Stimulated activated CD4-positive, alpha-beta T cell treated with anti-CD3 and anti-CD28 coated beads, Interleukin-1b, Interleukin-23, amount 100 ng/mL, for 4 hours (primary cell): ENCODE results near the gene TMCC3.

Source experiments
- DNase-seq, 2 donors: peaks; one replicate each; pipeline ENCODE4 v3.0.0-alpha.2; 2020; ENCODE audit warnings: low read depth in 2 of 2

Gene TMCC3

DNA sequence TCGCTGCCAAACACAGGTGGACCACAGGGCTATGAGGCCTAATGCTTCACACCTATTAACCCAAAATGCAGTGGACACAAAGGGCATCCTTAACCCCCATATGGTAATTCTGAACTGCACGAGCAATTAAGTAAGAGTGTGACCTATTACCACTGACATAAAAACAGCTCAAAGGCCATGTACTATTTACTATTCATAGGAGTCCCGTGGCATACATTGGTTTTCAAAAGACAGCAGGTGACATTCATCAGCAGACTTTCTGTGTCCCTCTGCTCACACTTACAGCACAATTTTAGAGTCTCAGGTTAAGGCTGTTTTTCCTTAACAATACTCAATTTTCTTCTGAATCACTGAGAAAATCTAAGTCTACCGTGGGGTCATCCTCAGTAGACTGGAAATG is 23.1 kb upstream of the TMCC3 start:
- no peak for DNase-seq

DNA sequence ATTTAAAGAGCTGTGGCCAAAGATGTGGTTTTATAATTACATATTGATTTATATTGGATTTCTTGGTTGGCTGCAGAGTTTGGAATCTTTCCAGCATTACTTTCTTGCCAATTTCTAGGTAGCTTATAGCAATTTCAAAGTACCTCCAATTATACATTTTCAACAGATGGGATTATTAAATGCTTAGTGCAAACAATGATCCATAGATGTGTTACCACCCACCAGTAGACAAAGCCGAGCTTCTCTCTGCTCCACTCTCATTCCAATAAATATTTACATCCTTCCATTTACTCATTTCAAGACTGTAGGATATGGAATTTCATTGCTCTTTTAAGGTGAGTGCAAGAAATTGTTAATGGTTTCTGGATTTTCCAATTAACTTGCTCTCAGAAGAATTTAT is 21.6 kb upstream of the TMCC3 start:
- DNase-seq, result no peak

DNA sequence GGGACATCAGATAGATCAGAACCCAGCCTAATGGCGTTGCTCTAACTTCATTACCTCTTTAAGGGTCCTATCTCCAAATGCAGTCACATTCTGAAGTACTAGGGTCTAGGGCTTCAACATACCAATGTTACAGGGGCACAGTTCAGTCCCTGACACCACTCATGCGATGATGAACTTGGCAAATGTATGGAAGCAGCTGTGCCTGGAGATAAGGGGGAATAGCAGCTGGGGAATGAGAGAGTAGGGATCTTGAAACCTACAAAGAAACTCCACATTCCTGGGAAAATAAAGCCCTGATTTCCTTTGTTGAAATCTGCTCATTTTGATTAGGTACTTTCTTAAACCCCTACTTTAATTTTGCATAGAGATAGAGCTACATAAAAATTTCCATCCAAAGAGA is 20.5 kb upstream of the TMCC3 start:
- no peak for DNase-seq

DNA sequence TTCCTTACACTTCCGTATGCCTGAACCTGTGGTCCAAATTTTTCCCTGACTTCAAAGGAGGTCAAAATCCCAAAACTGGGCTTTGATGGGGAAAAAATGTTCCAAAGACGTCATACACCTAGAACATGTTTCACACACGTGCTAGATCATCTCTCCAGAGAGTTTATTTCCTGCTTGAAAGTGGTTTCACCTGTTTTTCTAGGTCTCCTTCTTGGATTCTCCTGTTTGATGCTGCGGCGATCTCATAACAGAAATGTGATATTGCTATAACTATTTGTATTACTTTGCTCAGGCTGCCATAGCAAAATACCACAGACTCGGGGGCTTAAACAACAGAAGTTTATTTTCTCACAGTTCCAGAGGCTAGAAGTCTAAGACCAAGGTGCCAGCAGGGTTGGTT is 19.7 kb upstream of the TMCC3 start:
- no peak for DNase-seq

DNA sequence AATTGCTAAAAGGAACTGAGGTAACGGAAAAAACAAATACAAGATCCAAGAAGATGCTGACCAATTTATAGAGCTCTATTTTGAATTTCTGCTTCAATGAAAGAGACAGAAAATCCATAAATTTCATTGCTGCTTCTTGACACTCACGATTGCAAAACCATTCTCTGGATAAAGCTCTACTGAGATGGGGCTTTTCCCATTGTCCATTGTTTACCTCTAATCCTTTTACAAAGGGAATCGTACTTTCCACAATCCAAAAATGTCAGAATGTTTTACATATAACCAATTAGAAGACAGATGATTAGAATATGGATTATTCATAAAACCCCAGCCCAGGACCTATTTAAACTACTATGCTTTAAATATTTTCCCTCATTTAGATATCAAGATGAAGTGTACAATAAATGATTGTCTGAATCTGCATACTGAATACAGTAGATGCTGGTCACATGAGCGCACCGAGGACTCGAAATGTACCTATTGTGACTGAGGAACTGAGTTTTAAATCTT is 16.7 kb upstream of the TMCC3 start:
- DNase-seq, result no peak

DNA sequence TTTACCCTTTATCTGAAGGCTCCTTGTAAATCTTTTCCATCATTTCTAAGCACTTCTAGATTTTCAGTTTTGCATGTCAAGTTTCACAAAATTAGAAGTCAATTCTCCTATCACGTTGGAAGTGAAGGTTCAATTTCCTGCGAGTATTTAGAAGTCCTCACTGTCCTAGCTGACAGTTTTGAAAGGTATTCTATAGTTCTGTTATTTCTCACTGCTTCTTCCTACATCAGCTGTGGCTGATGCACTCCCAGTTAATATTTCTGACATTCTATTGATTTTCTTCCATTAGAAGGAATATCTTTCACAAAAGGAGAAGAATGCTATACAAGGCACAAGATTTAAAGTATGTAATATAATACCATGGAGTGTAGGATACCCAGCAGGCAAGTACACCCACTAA is 15.8 kb upstream of the TMCC3 start:
- no peak for DNase-seq

DNA sequence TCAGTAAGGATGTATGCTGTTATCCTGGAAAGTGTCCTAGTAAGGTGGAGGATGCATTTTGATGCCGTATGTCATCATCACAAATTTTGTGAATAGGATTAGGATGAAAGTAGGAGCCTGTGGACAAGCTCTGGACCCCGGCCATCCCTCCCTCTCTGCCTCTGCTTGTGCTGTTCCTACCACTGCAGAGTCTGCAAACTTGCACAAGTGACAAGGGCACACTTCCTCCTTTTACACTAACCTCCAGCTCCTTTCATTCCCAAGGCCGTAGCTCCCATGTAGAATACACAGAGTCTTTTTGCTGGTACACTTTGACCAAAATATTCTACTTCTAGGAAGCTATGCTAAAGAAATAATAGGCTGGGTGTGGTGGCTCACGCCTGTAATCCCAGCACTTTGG is 13.3 kb upstream of the TMCC3 start:
- no peak for DNase-seq

DNA sequence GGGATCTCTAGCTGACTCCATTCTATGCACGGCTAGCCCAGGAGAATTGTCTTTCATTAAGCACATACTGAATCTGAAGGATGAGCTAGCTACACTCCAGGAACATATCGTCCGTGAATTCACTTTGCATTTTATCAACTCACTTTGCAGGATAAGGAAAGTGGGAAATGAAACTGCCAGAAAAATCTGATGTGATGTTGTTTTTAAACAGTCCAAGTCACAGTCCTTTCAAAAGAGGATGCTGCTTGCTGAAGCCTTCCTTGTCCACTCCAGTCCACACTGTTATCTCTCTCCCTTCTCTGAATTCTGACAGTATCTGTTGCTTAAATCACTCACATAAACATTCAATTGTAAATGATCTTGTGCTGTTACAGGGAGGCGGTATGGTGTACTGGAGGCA is 12.7 kb upstream of the TMCC3 start:
- no peak for DNase-seq

DNA sequence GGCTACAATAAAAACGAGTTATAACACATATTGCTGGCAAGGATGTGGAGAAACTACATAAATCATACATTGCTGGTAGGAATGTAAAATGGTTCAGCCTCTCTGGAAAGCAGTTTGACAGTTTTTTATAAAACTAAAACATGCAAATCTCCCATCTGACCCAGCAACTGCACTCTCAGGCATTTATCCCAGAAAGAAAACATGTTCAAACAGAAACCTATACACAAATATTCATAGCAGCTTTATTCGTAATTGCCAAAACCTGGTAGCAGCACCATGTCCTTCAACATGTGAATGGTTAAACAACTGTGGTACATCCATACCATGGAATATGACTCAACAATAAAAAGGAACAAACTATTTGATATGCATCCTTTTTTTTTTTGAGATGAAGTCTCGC is 10.1 kb upstream of the TMCC3 start:
- DNase-seq, result no peak

DNA sequence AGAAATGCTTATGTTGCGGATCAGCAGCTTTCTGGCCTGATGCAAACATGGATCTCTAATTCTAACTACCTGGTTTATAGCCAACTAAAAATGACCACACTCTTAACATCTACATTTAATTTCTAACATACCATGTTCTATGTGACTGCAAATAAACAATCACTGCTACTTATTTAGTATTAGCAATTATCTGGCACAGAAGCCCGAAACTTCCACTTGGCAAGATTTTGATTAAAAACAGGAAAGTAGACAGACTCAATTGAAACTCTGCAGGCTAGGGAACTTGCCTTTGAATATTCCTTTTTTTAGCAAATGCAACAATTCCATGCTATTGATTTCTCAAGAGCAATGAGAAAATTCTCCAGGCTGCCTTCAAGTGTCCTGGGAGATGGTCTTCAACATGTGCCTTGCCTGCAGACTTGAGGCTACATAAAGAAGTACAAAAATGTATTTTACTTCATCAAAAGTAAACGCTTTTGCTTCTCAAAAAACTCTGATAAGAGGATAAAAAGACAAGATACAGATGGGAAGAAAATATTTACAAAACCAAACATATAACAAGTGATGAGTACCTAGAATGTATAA is 9.1 kb upstream of the TMCC3 start:
- DNase-seq, result no peak

DNA sequence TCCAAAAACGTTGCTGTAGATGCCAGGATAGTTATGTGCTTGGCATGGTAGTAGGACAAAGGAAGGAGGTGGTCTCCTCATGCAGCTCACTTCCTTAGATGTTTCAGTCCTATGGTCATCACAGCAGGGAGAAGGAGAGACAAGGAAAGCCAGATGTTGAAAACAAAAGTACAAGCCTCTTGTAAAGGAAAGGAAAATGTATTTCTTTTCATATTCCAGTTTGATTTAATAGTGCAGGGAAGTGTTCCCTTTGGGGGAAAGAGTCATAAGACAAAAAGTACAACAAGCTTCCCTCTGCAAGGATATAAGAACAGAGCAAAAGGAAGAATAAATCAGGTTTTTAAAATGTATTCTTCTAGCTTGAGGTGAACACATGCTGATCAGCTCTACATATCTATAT is 8.6 kb upstream of the TMCC3 start:
- no peak for DNase-seq

DNA sequence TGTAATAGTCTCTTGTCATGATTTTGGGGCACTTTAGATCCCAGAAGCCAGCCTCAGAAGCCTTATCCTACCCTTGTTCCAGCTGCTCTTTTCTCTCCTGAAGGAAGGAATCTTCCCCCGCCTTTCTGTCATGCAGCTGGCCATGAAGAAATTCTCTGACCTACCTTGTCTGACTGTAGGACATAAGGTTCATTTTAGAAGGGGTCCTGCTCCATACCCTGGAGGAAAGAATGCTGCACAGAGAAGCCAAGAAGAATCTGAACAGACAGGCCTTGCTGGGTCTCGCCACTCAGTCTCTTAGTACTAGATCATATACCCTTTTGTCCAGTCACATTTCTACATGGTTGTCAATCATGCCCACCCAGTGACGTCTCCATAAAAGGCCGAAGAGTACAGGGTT is 6.2 kb upstream of the TMCC3 start:
- DNase-seq, result no peak

DNA sequence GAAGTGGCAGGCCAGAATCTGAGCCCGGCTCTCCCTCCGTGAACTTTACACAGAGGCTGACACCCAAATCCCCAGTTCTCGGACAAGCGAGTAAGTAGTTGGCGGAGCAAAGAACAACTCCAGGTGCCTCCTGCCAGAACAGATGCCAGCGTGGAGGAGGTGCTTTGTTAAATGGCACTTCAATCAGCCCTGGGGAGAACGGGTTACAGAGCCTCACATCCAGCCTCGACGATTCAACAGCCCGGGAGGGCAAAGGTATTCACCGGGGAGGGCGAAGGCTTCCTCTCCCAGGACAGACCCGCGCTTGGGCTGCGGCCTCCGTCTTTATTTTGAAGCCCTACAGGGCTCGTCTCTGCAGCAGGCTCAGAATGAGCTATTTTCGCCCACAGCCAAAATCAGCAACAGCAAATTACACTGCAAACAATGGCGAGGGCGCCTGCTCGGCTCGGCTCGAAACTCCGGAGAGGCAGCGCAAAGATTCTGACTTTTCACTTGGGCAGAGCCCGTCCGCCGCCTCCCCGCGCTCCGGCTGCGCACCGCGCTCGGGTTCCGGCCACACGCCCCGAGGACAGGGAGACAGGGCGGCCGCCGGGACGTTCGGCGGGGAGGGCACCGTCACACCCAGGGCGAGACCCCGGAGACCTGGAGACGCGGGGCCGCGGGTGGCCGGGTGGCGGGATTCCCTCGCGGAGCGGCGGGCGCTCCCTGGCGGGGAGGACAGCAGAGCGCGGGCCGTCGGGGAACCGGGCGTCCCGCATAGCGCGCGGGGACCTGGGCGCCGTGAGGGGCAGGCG is 811 bp downstream of the TMCC3 start:
- DNase-seq, result peak in 1 of 2 donors; percentile 32

DNA sequence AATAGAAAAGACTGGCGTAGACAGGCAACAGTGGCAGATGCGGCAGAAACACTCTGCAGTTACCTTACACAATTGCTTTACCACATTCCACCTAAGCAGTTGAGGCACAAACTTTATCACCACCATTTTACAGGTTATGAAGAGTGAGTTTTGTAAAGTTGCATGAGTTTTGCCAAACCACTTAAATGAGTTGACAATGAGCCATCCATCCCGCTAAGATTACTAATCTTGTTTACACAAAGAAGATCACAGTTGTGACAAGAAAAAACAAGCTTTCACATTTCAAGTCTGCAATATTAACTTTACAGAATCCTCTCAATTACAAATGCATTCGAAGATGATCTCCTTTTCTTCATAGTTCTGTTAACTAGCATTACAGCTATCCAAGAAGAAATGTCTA is 1.8 kb downstream of the TMCC3 start:
- DNase-seq, result no peak

DNA sequence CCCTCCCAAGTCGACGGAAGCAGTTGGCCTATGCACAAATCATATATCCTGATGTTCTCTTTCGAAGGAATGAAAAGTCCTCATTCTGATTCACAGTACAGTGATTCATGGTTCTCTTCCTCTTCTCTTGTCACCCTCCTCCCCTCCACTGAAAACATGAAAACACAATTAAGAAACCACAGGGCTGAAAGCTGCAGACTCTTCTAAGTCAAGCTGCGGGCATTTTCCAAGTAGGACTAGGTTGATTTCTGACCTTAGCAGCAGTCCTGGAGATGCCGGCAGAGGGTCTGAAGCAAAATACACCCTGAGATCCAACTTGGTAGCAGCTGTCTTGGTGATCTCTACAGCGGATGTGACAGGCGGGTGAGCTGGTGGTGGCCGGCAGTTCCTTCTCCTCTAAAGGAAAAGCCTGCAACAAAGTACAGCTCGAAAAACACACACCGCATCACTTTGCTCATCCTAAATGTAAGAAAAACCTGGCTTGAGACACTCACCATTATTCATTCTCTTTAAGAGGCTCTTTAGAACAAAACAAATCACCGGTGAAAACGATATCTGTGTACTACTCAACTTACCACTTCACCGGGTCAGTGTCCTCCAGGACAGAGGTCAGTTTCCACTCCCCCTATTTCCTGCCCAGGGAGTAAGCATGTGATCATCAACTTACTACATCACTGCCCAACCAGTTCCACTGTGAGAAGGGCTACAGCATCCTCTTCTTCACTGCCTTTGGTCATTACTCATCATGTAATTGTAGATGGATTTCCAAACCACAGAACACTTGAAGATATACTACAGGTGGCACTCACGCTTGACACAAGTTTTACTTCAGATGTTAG is 6.0 kb downstream of the TMCC3 start:
- DNase-seq, result no peak

DNA sequence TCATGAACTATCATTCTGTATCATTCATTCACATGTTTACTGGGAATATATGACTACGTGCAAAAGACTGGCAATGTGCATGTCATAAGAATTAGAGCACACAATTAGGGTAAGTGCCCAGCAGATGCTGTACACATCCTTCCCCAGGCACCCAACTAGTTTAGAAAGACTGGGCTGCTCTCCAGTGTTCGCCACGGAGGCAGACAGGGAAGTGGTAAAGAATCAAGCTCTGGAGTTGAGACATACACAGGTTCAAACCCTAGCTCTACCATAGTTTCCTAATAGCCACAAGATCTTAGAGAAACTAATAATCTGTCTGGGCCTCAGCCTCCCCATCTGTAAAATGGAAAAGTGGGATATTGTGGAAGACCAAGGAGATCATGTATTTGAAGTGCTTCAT is 6.8 kb downstream of the TMCC3 start:
- no peak for DNase-seq

DNA sequence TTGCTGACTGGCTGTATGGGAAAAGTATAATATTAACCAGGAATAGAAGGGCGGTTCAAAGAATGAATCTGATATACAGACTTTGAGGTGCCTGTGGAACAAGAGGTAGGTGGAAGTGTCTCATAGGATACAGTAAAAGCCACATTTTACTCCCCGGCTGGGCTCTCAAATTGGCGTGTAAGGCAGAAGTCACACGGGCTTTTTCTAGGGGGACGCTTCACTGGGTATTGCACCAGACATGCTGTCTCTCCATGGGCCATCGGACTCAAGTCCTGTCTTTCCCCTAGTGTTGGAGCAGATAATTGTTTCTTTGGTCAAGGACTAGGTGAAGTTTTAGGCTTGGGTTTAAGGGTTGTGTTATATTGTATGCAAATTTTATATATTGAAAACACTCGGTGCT is 9.1 kb downstream of the TMCC3 start:
- no peak for DNase-seq

DNA sequence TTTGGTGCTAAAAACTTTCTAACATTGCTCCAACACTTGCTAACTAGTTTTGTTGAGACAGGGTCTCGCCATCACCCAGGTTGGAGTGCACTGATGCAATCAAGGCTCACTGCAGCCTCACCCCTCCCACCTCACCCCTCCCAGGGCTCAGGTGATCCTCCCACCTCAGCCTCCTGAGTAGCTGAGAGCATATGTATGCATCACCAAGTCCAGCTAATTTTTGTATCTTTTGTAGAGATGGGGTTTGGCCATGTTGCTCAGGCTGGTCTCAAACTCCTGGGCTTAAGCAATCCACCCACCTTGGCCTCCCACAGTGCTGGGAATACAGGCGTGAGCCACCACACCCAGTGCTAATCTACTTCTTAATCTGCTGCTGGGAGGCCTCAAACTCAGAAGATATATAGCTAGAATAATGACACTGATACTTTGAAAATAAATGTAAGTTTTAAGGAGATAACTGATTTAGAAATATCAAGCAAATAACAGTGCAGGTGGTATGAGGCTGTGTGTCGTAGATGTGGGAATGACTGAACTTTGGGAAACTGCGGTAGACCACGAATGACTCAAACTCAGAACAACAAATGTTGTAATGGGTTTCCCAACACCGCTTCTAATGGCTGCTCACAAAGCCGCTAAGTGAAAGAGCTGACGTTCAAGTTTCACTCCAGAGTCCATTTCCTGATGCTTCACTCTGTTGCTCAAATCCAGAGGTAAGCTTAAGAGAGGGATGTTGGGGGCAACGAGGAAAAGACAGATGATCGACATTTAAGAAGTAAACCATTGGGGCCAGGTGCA is 10.0 kb downstream of the TMCC3 start:
- DNase-seq, result no peak

DNA sequence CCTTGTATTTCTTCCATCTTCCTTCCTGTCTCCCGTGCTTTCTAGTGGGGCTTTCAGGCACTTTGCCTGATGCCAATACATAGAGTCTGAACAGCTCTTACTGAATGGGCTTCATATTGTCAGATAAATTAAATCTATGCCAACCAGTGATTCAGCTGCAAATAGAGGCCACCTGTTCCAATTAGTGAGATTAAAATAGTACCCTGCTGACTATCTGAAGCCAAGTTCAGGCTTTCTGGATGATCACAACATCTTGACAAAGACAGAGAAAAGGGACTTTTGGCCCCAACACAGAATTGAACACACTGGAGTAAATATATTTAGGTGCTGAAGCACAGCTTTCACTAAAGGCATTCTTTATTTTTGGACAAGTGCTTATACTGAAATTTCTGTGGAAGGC is 11.8 kb downstream of the TMCC3 start:
- DNase-seq, result no peak

DNA sequence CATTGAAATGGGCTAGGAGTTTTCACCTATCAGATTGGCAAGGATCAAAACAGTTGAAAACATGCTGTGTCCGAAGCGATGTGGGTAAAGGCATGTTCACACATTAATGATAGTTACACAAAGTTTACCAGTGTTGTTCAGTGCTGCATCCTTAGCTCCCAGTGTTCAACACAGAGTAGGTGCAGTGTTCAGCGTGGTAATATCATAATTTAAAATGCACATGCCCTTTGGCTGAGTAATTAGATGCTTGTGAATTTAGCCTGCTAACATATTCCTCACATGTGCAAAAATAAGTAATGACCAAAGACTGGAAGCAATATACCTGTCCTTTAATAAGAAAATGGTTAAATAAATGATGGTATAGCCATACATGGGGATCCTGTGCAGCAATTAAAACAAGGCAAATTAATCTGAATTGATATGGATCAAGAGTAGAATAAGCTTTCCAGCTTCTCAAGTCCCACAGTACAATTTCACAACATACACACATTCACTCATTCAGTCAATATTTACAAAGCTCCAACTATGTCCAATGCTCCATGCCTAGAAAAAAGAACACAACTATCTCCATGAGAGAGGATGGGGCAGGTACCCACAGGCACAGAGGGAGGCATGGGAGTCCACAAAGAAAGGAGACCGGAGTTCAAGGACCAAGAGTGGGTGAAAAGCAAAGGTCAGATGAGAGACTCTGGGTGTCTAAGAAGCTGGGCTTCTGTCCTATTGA is 12.8 kb downstream of the TMCC3 start:
- no peak for DNase-seq

DNA sequence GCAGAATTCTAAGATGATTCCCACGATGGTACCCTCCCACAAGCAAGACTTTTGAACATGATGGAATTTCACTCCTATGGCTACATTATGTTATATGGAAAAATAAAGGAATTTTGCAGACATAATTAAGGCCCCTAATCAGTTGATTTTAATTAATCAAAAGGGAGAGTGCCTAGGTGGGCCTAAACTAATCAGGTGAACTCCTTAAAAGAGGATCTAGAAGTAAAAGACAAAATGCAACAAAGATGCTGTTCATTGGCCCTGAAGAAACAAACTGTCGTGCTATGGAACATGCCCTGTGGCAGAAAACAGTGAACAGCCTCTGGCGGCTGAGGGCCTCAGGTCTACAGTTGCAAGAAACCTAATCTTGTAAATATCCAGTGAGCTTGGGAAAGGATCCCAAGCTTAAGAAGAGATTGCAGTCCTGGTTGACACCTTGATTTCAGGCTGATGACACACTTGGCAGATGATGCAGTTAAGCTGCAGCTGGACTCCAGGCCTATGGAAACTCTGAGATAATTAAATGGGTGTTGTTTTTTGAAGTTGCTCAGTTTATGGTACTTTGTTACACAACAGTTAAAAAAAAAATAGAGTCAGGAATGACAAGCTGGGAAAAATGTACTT is 13.8 kb downstream of the TMCC3 start:
- DNase-seq, result no peak
